GM12892 (cell line): ENCODE data around the gene ISCU.

Experiments
- POLR2A ChIP-seq: IDR thresholded peaks from 2 replicates; pipeline ENCODE4 v1.6.1; 2011; ENCODE audit warnings: low read depth, low read length, control low read depth
- POLR2AphosphoS5 ChIP-seq: IDR thresholded peaks from 2 replicates; pipeline ENCODE4 v1.6.1; 2011; ENCODE audit warnings: low read depth, low read length, control low read depth

DNA sequence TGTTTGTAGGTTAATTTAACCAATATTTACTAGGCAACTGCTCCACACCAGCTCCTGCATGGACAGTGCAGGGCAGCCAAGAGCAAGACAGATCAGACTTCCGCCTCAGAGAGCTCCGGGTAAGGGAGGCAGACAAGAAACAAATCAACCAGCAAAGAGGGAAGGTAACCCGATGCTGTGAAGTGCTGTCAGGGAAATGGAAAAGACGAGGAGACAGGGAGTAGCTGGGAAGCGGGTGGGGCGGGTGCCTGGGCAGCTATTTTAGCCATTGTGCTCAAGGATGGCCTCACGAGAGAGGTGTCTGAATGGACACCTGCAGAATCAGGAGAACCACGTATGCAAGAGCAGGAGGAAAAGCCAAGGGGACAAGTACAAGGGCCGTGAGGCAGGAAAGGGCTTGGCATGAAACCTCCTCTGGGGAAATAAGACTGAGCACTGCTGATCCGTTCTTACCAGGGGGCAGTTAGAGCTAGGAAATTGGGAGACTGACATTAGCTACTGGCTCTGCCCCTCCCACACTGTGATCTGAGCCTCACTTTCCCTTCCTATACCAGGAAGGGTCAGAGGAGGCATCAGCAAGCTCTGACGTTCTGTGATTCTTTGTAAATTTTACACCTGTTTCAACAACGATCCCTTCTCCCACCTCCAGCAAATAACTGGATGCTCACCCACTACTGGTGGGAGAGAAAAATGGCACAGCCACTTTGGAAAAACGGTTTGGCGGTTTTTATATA is 42.0 kb downstream of the ISCU start:
- TF ChIP-seq POLR2A (no peak), POLR2AphosphoS5 (no peak)
